ENCODE results near the gene SLC39A10. TPM values are rescaled to one million over a fixed set of nuclear protein-coding genes. Genes with fewer than 3 reads are reported as not detected.

The SLC39A10 gene
- total RNA-seq, 1 experiment from 2014 or later, result 167 TPM

- H3K27me3 Mint-ChIP-seq (ENCODE audit: low read depth), result no peaks in the 10 kb centered on the region
- peaks cover 50% of the 10 kb centered on the region for H3K36me3 Mint-ChIP-seq
- ChIA-PET POLR2A (no interaction called here), CTCF (no interaction called here)
- H3K9me3 Mint-ChIP-seq, result no peaks in the 10 kb centered on the region
- no peak for DNase-seq (ENCODE audit: low spot score)
- H3K4me3 Mint-ChIP-seq, result no peak overlapping the region
- H3K27ac Mint-ChIP-seq, result no peak overlapping the region
- no peak for ATAC-seq
- TF ChIP-seq ZNF317 (CRISPR knock-in tag; IDR thresholded peaks at IDR 0.05; ENCODE audit: borderline replicate concordance, low read depth) (no peak), E2F5 (CRISPR knock-in tag; IDR thresholded peaks at IDR 0.05) (no peak), TEAD4 (CRISPR knock-in tag; IDR thresholded peaks at IDR 0.05) (no peak), NFE2L1 (CRISPR knock-in tag; IDR thresholded peaks at IDR 0.05) (no peak), STAT6 (CRISPR knock-in tag; conservative IDR thresholded peaks at IDR 0.05; ENCODE audit: low read depth) (no peak), EMX1 (CRISPR knock-in tag; IDR thresholded peaks at IDR 0.05) (no peak), USF1 (CRISPR knock-in tag; IDR thresholded peaks at IDR 0.05) (no peak), ZBTB21 (CRISPR knock-in tag; IDR thresholded peaks at IDR 0.05; ENCODE audit: borderline replicate concordance) (no peak)
- H3K4me1 Mint-ChIP-seq, result no peaks in the 10 kb centered on the region
These were observed 78.3 kb downstream of the SLC39A10 start for GRCh38 chr2:195735347-195735746.

- ChIA-PET CTCF (no interaction called here), POLR2A (no interaction called here)
- Mint-ChIP-seq H3K36me3 (peaks cover 54% of the 10 kb centered on the region), H3K27me3 (ENCODE audit: low read depth) (no peaks in the 10 kb centered on the region), H3K4me3 (no peak overlapping the region), H3K27ac (no peak overlapping the region), H3K4me1 (no peaks in the 10 kb centered on the region), H3K9me3 (peaks cover 19% of the 10 kb centered on the region)
- ATAC-seq, result no peak
- DNase-seq (ENCODE audit: low spot score), result no peak
- no peak for TF ChIP-seq FOXJ3 (CRISPR knock-in tag; IDR thresholded peaks at IDR 0.05; ENCODE audit: borderline replicate concordance)
- TF ChIP-seq NFYB (CRISPR knock-in tag; conservative IDR thresholded peaks at IDR 0.05; ENCODE audit: low read depth), result no peak
- TF ChIP-seq ZNF232 (CRISPR knock-in tag; IDR thresholded peaks at IDR 0.05), result no peak
- TF ChIP-seq ATF3 (CRISPR knock-in tag; conservative IDR thresholded peaks at IDR 0.05), result no peak
- no peak for TF ChIP-seq ATF1 (CRISPR knock-in tag; IDR thresholded peaks at IDR 0.05)
- TF ChIP-seq ZNF512 (CRISPR knock-in tag; IDR thresholded peaks at IDR 0.05; ENCODE audit: borderline replicate concordance), result no peak
- no peak for TF ChIP-seq ESRRA (CRISPR knock-in tag; IDR thresholded peaks at IDR 0.05; ENCODE audit: borderline replicate concordance)
- no peak for TF ChIP-seq ZNF138 (CRISPR knock-in tag; conservative IDR thresholded peaks at IDR 0.05)
- TF ChIP-seq SMAD3 (CRISPR knock-in tag; IDR thresholded peaks at IDR 0.05; ENCODE audit: borderline replicate concordance), result no peak
- no peak for TF ChIP-seq CDX4 (CRISPR knock-in tag; IDR thresholded peaks at IDR 0.05; ENCODE audit: borderline replicate concordance)
- no peak for TF ChIP-seq AR (CRISPR knock-in tag; IDR thresholded peaks at IDR 0.05)
- no peak for TF ChIP-seq TCF7 (CRISPR knock-in tag; IDR thresholded peaks at IDR 0.05; ENCODE audit: low read depth)
- no peak for TF ChIP-seq NFATC4 (CRISPR knock-in tag; IDR thresholded peaks at IDR 0.05)
- TF ChIP-seq HMGA2 (CRISPR knock-in tag; IDR thresholded peaks at IDR 0.05), result no peak
- no peak for TF ChIP-seq MLX (CRISPR knock-in tag; IDR thresholded peaks at IDR 0.05)
- no peak for TF ChIP-seq USF1 (CRISPR knock-in tag; IDR thresholded peaks at IDR 0.05)
These were observed 80.7 kb downstream of the SLC39A10 start for GRCh38 chr2:195737511-195738325.
